Common myeloid progenitor, CD34-positive (primary cell): ENCODE measurements around the gene FRMD4B.

Experiments used
- CTCF ChIA-PET: fragments of 350-600 bp; sonication (Branson Sonifier 250); formaldehyde crosslinking; loops from one replicate; lab custom pipeline; 2021; ENCODE audit warnings: antibody characterized with exemption; lab: Charles Lee
- POLR2A ChIA-PET: fragments of 350-600 bp; sonication (Branson Sonifier 250); formaldehyde crosslinking; loops from one replicate; lab custom pipeline; 2021; ENCODE audit warnings: antibody characterized with exemption; lab: Charles Lee
- DNase-seq, 3 donors: peaks; one replicate each; pipeline versions ENCODE4 v3.0.0 to v3.0.0-alpha.2; 2013
- H3K27ac ChIP-seq, 2 experiments: 1 replicate in 1 of 2; 2 replicates in 1 of 2; pipeline ENCODE4 v1.7.0; 2013; ENCODE audit warnings: inconsistent platforms in 2 of 2, low read length in 2 of 2, mild to moderate bottlenecking in 2 of 2, low read depth in 1 of 2, moderate library complexity in 1 of 2; ENCODE audit not compliant: severe bottlenecking in 2 of 2, insufficient read depth in 1 of 2, poor library complexity in 1 of 2
- H3K27me3 ChIP-seq, 5 experiments: replicated peaks in 2 of 5; 1 replicate in 3 of 5; 2 replicates in 2 of 5; pipeline versions ENCODE4 v1.6.1 to v1.7.0; 2013; ENCODE audit warnings: low read length in 4 of 5, mild to moderate bottlenecking in 2 of 5, moderate library complexity in 2 of 5, inconsistent platforms in 1 of 5; ENCODE audit not compliant: insufficient read depth in 5 of 5, control insufficient read depth in 4 of 5
- H3K36me3 ChIP-seq, 4 experiments: 1 replicate in 2 of 4; 2 replicates in 2 of 4; pipeline versions ENCODE4 v1.6.1 to v1.7.0; 2013; ENCODE audit warnings: low read length in 3 of 4, control low read depth in 1 of 4, mild to moderate bottlenecking in 1 of 4; ENCODE audit not compliant: control insufficient read depth in 4 of 4, insufficient read depth in 4 of 4
- H3K4me1 ChIP-seq, 4 experiments: 1 replicate in 3 of 4; 2 replicates in 1 of 4; pipeline versions ENCODE4 v1.6.1 to v1.7.1; 2013; ENCODE audit warnings: low read length in 3 of 4, mild to moderate bottlenecking in 3 of 4, control low read depth in 1 of 4, inconsistent platforms in 1 of 4, moderate library complexity in 1 of 4; ENCODE audit not compliant: control insufficient read depth in 4 of 4, insufficient read depth in 4 of 4; ENCODE audit errors: control extremely low read depth in 1 of 4
- H3K4me3 ChIP-seq, 7 experiments: 1 replicate in 4 of 7; 2 replicates in 3 of 7; pipeline versions ENCODE4 v1.5.1 to v1.7.0; 2013; ENCODE audit warnings: mild to moderate bottlenecking in 7 of 7, low read length in 6 of 7, moderate library complexity in 6 of 7, inconsistent platforms in 2 of 7, low read depth in 2 of 7, control low read depth in 1 of 7; ENCODE audit not compliant: insufficient read depth in 4 of 7, control insufficient read depth in 1 of 7; ENCODE audit errors: extremely low read depth in 1 of 7
- H3K9me3 ChIP-seq, 5 experiments: 1 replicate in 4 of 5; 2 replicates in 1 of 5; pipeline versions ENCODE4 v1.6.1 to v1.7.1; 2013; ENCODE audit warnings: low read length in 4 of 5, mild to moderate bottlenecking in 2 of 5, inconsistent platforms in 1 of 5, low read depth in 1 of 5, moderate library complexity in 1 of 5; ENCODE audit not compliant: control insufficient read depth in 4 of 5, insufficient read depth in 2 of 5; ENCODE audit errors: control extremely low read depth in 1 of 5
- WGBS: methylation state at CpG from one replicate; pipeline ENCODE4 v1.1.5; 2013; ENCODE audit not compliant: insufficient coverage; 5-methylcytosine and 5-hydroxymethylcytosine counted together

FRMD4B gene

GRCh38 chr3:69406163-69406562, 20.3 kb upstream of the FRMD4B start:
- Histone ChIP-seq H3K36me3 (no peaks in the 10 kb centered on the region), H3K4me3 (no peak overlapping the region), H3K27ac (no peak overlapping the region), H3K27me3 (no peaks in the 10 kb centered on the region), H3K4me1 (peaks cover 0 to 8% (median 3%) of the 10 kb centered on the region in 4 experiments), H3K9me3 (peaks cover 0 to 9% (median 4%) of the 10 kb centered on the region in 5 experiments)
- POLR2A ChIA-PET, result no interaction called here
- 67% methylated on average over 2 of the region's 2 CpGs for WGBS
- CTCF ChIA-PET, result interaction anchor here (0.6 to 2.5 kb wide), 7 partner anchors 8 to 1483 kb away, joined by 3 to 13 read pairs (median 4); no protein-coding TSS in a partner anchor
- DNase-seq, result no peak

GRCh38 chr3:69405067-69405466, 19.2 kb upstream of the FRMD4B start:
- POLR2A ChIA-PET, result no interaction called here
- 100% methylated on average over 1 of the region's 3 CpGs for WGBS
- H3K27me3 ChIP-seq, result no peaks in the 10 kb centered on the region
- H3K4me1 ChIP-seq, result peaks cover 0 to 5% (median 2%) of the 10 kb centered on the region in 4 experiments
- no peak for DNase-seq
- no peak overlapping the region for H3K27ac ChIP-seq
- H3K9me3 ChIP-seq, result peaks cover 0 to 9% (median 4%) of the 10 kb centered on the region in 5 experiments
- no peaks in the 10 kb centered on the region for H3K36me3 ChIP-seq
- no peak overlapping the region for H3K4me3 ChIP-seq
- CTCF ChIA-PET, result interaction anchor here (1.2 to 2.5 kb wide), 4 partner anchors 11 to 95 kb away, joined by 3 to 13 read pairs (median 6); no protein-coding TSS in a partner anchor

- WGBS, result 100% methylated on average over 1 of the region's 4 CpGs
Observed at GRCh38 chr3:69403454-69403853, 17.6 kb upstream of the FRMD4B start.

GRCh38 chr3:69400683-69401082, 14.8 kb upstream of the FRMD4B start:
- Histone ChIP-seq H3K9me3 (peaks cover 0 to 9% (median 4%) of the 10 kb centered on the region in 5 experiments), H3K27ac (no peak overlapping the region), H3K27me3 (no peaks in the 10 kb centered on the region), H3K36me3 (no peaks in the 10 kb centered on the region), H3K4me3 (no peak overlapping the region), H3K4me1 (peaks cover 0 to 3% (median 0%) of the 10 kb centered on the region in 4 experiments)
- WGBS, result no CpG with 5 or more reads among the region's 2 CpGs
- no peak for DNase-seq
- ChIA-PET POLR2A (no interaction called here), CTCF (interaction anchor here (1.5 to 3.5 kb wide), 2 partner anchors 9 to 91 kb away, joined by 3 to 19 read pairs; no protein-coding TSS in a partner anchor)

More at GRCh38 chr3:69403454-69403853, 17.6 kb upstream of the FRMD4B start:
- H3K36me3 ChIP-seq, result no peaks in the 10 kb centered on the region
- no peak for DNase-seq
- H3K27ac ChIP-seq, result no peak overlapping the region
- peaks cover 0 to 9% (median 4%) of the 10 kb centered on the region in 5 experiments for H3K9me3 ChIP-seq
- H3K4me1 ChIP-seq, result peaks cover 0 to 2% (median 0%) of the 10 kb centered on the region in 4 experiments
- POLR2A ChIA-PET, result no interaction called here
- no peaks in the 10 kb centered on the region for H3K27me3 ChIP-seq
- H3K4me3 ChIP-seq, result no peak overlapping the region
- CTCF ChIA-PET, result interaction anchor here (1.0 to 2.4 kb wide), 6 partner anchors 14 to 242 kb away, joined by 3 to 7 read pairs (median 4); partner anchors contain the start of gene FRMD4B

- POLR2A ChIA-PET, result no interaction called here
- CTCF ChIA-PET, result interaction anchor here (1.1 to 2.4 kb wide), 4 partner anchors 9 to 31 kb away, joined by 3 to 13 read pairs (median 3); no protein-coding TSS in a partner anchor
- Histone ChIP-seq H3K27me3 (no peaks in the 10 kb centered on the region), H3K36me3 (no peaks in the 10 kb centered on the region), H3K4me3 (no peak overlapping the region), H3K27ac (no peak overlapping the region), H3K9me3 (peaks cover 0 to 3% (median 0%) of the 10 kb centered on the region in 5 experiments), H3K4me1 (peaks cover 7 to 13% (median 8%) of the 10 kb centered on the region in 4 experiments)
- WGBS, result 100% methylated on average over 1 of the region's 3 CpGs
- no peak for DNase-seq
Observed at GRCh38 chr3:69392850-69393249, 7.0 kb upstream of the FRMD4B start.

GRCh38 chr3:69392415-69392814, 6.5 kb upstream of the FRMD4B start:
- Histone ChIP-seq H3K27me3 (no peaks in the 10 kb centered on the region), H3K4me3 (no peak overlapping the region), H3K27ac (no peak overlapping the region), H3K9me3 (peaks cover 0 to 3% (median 0%) of the 10 kb centered on the region in 5 experiments), H3K36me3 (no peaks in the 10 kb centered on the region), H3K4me1 (peaks cover 7 to 13% (median 8%) of the 10 kb centered on the region in 4 experiments)
- CTCF ChIA-PET, result interaction anchor here (1.0 to 2.4 kb wide), 5 partner anchors 10 to 67 kb away, joined by 3 to 13 read pairs (median 3); no protein-coding TSS in a partner anchor
- 96% methylated on average over 2 of the region's 2 CpGs for WGBS
- POLR2A ChIA-PET, result no interaction called here
- no peak for DNase-seq

- CTCF ChIA-PET, result interaction anchor here (1.0 to 2.4 kb wide), 4 partner anchors 11 to 66 kb away, joined by 3 to 13 read pairs (median 4); no protein-coding TSS in a partner anchor
- H3K9me3 ChIP-seq, result peaks cover 0 to 3% (median 0%) of the 10 kb centered on the region in 5 experiments
- H3K27ac ChIP-seq, result no peak overlapping the region
- H3K27me3 ChIP-seq, result no peaks in the 10 kb centered on the region
- 83% methylated on average over 1 of the region's 1 CpG for WGBS
- POLR2A ChIA-PET, result no interaction called here
- DNase-seq, result no peak
- no peaks in the 10 kb centered on the region for H3K36me3 ChIP-seq
- H3K4me1 ChIP-seq, result peaks cover 8 to 15% (median 13%) of the 10 kb centered on the region in 4 experiments
- no peak overlapping the region for H3K4me3 ChIP-seq
Observed at GRCh38 chr3:69391554-69391953, 5.7 kb upstream of the FRMD4B start.
